GM04503 (cell line): ENCODE measurements around the gene ITGBL1.
A peak's percentile ranks its signal among the peaks of the same experiment; 100 is the strongest.

ENCODE experiments used
- DNase-seq: peaks from one replicate; pipeline ENCODE4 v3.0.0-alpha.2; 2012; ENCODE audit warnings: low read depth

Gene ITGBL1

DNA sequence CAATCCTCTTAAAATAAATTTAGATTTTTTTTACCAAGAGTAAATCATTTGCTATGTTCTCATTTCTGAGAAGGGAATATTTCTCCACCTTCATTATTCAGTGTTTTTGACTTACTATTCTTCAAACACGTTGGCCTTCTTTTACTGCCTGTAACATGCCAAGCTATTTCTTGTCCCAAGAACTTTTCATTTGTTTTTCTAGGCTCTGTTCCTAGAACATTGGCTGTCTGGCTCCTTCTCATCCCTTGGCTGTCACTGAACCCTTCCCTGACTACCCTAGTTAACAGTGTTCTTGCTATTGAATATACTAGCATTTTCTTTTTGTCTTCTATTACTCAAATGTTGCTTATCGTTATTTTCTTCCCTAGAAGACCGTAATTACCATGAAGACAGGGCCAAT is 248.1 kb downstream of the ITGBL1 start:
- DNase-seq = no peak

DNA sequence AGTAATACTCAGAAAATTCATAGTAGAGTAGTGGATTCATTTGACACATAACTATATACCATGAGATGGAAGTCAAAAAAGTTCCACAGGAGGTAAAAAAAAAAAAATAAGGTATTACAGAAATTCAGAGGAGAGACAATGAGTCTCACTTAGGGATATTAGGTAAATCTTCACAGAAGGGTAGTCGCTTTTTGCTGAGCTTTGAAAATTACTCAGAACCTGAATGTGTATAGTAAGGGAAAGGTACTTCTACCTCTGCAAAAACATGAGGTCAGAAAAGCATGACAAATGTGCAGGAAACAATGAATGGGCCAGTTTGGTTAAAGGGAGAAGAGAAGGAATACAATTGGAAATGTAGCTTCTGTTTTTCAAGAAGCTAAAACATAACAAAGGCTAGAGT is 250.6 kb downstream of the ITGBL1 start:
- DNase-seq = no peak

DNA sequence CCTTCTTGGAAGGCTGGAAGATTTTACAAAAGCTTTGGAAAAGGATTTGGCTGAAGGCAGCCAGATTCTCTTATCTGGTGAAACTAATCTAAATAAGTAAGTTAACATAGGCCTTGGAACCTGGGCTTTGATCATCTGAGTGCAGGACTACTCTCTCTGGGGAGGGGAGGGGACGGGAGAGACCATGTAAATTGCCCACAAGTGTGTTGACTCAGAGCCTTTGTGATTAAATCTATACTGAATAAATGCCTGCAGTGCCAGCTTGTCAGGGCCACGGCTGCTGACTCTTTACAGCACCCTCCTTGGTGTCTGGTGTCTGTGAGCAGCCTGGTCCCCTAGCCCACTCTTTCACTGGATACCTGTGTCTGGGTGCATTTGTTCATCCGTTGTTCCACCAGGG is 251.4 kb downstream of the ITGBL1 start:
- DNase-seq = no peak

DNA sequence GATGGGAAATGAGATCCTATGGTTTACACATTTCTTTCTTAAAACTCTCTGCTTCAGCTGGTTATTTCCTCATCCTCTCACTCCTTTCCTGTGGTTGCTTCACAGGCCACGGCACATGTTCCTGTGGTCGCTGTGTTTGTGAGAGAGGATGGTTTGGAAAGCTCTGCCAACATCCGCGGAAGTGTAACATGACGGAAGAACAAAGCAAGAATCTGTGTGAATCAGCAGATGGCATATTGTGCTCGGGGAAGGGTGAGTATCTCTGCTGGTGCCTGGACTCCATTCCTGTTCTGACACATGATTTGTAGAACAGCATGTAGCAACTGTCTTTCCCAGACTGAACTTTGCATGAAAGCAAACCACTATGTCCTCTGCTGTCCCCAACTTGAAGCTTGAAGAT is 254.2 kb downstream of the ITGBL1 start:
- DNase-seq = peak; percentile 94

DNA sequence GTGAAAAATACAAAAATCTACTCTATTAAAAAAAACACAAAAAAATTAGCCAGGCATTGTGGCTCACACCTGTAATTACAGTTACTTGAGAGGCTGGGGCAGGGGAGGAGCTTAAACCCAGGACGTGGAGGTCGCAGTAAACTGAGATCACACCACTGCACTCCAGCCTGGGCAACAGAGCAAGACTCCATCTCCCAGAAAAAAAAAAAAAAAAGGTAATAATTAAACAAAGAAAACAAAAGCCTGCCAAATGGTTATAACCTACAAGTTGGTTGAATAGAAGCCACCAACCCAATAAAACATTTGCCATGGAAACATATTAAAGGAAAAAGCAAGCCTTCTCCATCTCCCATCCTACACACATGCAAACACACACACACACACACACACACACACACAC is 255.2 kb downstream of the ITGBL1 start:
- DNase-seq = no peak

DNA sequence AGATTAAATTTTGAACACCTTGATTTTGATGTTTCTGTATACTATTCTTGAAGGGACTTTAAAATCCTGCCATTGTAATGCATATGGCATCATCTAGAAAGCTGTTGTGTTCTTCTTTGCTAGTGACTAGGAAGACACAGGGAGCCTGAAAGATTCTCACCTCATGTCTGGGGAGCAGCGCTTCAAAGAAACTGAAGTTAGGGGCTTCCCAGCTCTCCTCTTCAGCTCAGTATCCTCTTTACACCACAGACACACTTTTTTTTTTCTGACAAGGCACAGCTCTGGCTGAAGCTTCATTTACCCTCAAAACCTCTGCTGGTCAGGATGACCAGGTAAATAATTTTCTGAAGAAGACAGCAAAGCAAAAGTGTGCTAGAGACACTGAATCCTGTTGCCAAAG is 255.6 kb downstream of the ITGBL1 start:
- no peak for DNase-seq

DNA sequence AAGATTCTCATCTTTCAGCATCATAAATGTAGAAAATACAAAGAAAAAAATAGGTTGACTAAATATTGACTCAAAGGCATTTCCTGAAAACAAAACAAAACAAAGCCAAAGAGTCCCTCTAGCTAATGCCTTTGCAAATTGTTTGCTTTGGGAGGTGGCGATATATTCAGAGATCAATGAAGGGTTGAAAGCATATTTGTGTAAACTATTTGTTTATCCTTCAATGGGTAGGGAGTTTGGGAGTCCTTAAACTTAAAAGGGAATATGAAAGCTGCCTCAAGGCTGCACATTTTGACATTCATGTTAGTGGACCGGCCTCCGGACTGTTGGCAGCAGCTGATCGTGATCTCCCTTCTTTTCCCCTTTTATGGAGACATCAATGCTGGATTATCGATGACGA is 257.5 kb downstream of the ITGBL1 start:
- DNase-seq = no peak

DNA sequence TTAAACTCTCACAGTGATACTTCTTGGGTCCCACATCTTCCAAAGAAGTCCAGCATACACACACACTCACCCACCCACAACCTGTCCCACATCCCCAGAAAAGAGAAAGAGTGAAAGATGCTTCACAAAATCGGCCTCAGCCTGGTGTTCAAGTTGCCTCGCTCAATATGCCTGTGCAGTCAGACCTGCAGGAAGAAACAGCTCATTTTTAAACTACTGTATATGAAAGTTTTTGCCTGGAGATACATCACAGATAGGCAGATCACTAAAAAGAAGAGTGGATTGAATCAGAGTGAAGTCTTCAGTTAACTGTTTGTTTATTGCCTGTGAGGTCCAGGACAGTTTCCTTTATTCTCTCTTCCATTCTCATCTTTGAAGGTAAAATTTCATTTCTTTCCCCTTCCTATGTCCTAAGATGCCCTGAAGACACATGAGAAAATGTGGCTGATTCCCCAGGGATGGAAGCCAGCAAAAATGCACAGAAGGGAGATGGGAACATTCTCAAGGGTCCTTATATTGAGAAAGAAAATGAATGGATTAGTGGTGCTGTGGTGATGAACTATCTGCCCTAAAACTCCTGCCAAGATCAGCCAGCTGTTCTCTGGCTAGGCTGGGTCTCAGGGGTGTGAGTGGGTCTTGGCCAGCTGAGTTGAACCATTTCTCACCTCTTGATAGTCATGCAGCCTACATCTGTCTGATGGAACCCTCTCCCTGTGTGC is 259.0 kb downstream of the ITGBL1 start:
- DNase-seq = no peak

DNA sequence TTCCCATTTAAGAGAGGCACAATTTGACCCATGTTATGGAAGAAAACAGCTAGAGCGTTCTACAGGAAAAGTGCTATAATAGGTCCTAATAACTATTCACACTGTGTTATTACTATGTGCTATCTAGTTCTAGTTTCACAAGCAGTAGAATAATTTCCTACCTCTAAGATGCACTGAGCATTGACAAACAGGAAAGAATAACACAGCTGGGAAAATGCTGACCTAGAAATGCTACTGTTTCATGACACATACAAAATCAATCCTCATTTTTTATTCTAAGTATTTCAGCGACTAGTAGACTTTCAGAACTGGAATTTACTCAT is 259.5 kb downstream of the ITGBL1 start:
- DNase-seq = no peak

DNA sequence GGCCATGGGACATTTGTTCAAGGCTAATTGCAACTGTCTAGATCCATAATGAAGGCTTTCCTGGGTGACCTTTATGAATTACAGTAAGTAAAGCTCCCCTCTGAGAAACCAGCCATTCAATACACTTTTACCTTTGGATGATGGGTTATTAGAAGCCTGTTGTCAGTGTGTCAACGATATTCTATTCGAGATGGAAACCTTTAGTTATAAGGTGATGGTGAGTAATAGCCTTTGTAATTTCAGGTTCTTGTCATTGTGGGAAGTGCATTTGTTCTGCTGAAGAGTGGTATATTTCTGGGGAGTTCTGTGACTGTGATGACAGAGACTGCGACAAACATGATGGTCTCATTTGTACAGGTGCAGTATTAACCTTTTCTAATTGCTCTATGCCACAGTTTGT is 261.7 kb downstream of the ITGBL1 start:
- DNase-seq = no peak

DNA sequence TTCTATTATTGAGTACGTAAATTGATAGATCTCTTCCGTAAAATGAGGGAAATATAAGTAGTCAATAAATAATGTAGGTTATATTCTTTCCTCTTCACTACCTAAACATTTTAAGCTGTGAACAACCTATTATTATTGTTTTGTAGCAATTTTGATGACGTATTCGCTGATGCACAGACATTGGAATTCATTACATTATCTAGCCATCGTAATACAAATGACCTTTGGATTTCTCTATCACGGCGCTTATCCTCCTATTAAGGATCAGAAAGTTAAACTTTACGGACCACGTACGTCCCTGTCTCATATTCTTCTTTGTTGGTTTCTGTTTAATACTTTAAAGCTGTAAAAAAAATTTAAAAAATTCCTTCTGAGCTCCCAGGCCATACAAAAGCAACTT is 264.9 kb downstream of the ITGBL1 start:
- no peak for DNase-seq

DNA sequence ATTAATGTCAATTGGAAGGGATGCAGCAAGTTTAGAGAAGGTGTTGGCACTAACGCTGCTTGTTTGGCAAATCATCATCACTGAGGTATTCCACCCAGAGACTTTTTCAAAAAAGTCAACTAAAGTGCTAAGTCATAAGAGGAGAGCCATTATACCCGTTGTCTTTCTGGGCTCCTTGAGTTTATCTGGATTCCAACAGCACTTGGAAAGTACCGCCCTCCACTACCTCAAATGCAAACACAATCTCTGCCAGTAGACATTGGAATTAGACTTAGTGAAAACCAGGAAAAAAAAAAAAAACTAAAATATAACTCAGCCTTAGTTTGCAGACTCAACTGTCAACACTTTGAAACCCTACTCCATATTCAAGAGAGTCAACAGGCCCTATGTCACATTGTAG is 266.0 kb downstream of the ITGBL1 start:
- no peak for DNase-seq

DNA sequence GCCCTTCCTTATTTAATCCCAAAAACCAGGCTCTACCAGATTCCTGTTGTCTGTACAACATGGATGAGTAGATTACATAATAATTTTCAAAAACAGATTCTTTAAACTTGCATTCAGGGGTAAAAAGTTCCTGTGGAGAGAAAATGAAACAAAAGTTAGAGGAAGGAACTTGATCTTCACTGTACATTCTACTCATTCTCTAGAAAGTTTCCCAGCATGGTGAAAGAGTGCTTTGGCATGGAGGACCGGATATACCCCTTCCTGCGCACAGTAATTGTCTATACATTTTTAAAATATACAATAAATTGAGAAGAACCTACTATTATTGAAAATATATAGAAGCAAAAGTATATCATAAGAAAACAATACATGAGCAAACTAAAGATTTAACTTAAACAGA is 274.2 kb downstream of the ITGBL1 start:
- no peak for DNase-seq

DNA sequence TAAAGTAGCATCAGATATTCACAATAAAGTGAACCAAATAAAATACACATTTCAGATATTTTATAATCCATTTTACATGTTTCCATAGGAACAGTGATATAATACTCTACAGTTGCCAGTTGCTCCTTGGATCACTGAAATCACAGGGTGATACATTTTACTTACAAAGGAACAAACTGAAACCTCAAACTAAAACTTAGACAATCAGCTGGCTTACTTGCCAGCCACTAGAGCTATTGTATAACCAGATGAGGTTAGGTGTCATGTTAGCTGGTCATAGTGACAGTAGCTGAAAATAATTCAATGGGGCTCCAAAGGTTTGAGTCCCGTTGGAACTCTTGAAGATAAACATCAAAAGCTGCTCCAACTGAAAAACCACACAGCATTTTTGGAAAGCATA is 274.6 kb downstream of the ITGBL1 start:
- no peak for DNase-seq

DNA sequence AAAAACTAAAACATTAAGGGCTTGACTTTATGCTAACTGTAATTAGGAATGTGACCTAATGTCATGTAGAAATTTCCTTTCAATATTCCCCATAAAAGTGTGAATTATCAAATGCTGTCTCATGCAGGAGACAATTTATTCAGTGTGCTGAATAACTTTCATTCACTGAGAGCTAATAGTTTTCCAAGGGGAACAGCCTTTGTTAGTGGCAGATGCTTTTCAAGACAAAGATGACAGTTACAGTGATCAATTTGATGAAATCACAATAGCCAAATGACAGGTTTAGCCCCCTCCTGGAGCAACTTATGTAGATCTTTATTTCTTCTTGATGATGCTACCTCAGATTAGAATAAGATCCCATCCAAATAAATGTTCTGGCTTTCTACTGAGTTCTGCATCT is 275.5 kb downstream of the ITGBL1 start:
- no peak for DNase-seq

DNA sequence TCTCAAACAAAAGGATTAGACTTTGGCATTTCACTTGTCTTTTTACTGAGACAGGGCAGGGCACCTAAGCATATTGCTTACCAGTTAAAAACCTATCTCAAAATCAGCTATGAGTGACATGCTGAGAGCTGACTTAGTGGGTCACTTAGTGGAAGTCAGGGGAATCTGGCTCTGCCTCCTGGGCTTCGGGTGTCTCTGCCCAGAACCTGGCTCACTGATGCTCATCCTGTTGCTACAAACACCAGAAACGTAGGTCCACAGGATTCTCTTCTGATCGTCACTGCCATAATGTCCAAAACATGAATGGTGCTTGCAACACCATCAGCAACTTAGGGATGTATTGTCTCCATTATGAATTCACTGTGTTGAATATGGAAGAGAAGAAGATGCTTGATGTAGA is 276.1 kb downstream of the ITGBL1 start:
- DNase-seq = no peak

DNA sequence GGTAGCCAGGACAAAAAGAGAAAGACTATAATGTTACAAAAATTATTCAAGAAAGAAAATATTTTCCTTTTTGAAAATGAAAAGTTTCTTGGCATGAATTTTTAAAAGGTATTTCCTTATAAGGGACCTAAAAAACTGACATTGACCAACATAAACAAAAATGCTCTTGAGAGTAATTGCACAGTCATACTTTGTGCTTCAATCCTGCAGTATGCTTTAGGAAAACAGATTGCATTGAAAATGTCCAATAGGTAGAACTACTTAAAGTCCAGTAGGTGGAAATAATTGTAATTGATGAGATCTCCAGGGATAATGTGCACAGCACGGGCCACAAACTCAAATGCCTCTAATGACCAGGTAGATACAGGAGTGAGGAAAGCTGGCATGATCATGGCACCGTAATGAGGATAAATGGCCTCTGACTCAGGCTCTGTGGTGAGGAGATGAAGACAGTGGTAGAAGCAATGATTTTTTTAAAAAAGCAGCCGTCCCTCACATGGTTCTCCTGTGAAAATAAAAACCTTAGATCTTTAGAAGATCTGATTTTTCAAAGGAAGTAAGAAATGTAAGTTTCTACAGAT is 278.0 kb downstream of the ITGBL1 start:
- DNase-seq = no peak

DNA sequence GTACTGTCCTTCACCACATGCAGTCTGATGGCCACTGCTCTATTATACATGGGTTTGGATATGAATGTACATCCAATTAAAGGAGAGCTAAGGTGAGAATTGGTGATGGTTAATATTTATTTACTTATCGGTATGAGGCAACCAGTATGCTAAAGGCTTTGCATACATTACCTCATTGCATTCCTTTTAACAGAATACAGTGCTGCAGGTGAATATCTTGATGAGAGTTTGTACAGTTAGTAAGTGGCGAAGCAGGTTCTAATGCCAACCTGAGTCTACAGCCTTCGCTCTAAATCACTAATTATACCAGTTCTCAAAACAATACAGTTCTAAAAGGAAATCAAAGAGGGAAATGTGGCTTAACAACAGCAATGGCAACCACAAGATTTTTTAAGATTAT is 284.1 kb downstream of the ITGBL1 start:
- DNase-seq = no peak

DNA sequence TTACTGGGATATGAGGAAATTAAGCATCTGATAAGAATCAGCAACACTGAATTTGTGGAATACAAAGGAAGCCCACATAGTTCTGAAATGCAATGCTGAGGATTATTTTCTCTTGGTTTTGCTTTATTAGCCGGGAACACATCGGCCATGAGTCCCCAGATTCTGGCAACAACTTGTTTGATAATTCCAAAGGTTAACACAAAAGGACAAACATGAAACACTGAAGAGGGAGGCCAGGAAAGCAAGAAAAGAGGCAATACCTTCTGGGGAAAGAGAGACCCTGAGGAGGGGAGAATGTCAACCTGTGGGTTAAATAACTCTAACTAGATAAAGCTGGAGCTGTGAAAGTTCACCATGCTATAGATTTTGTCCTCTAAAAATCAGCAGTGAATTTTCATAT is 285.9 kb downstream of the ITGBL1 start:
- DNase-seq = no peak

DNA sequence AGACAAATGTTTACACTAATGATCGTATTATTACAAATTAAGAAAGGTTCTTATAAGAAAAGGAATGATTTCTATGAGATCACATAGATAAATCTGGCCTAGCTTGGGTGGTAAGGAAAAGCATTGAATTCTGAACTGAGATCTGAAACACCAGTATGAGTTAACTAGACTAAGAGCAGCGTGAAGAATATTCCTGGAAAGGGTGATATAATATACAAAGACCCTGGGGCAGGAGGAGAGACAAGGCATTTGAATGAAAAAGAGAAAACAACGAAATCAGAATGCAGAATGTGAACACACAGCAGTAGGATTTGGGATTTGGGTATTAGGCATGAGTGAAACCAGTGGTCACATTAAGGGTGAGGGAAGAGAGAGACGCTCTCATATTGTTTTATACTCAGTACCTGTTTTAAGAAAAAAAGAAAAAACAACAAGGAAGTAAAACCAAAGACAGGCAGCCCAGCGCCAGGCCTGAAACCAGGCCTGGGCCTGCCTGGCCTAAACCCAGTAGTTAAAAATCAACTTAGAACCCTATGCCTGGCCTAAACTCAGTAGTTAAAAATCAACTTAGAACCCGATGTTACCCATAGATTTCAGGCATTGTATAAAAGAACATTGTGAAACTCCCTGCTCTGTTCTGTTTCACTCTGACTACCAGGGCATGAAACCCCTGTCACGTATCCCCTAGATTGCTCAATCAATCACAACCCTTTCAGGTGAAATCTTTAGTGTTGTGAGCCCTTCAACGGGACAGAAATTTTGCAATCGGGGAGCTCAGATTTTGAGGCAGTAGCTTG is 287.1 kb downstream of the ITGBL1 start:
- DNase-seq = no peak

DNA sequence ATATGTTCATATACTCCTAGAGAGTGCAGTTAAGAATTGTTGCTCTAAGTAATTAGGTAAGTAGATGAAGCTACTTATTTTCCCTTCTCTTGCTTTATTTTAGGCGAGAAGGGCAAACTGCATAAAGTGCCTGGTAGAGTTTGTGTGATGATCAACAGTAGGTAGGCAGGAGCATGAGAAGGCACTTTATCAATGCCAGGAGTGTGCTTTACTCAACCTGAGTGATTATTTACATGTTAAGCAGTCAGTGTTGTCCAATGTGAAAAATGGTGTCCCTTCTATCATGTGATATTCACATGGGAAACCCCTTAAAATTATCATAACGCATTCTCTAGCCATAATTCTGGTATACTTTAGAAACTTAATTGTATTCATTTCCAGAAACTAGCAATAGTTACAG is 294.0 kb downstream of the ITGBL1 start:
- no peak for DNase-seq

DNA sequence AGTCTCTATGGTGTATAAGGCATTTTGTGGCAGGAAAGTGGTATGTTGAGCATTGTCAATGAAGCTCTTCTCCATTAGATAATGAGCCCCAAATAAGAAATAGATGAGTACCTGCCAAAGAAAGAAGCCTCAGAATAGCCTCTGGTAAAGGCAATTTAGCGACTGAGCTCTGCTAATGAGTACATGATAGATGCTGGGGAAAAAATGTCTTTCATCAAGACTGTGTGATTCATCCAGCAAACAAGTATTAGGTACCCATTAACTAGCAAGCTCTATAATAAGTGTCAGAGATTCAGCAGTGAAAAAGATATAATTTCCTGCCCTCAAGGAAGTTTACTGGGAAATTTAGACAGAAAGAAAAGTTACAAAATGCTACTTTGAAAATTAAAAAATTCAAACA is 294.6 kb downstream of the ITGBL1 start:
- no peak for DNase-seq

DNA sequence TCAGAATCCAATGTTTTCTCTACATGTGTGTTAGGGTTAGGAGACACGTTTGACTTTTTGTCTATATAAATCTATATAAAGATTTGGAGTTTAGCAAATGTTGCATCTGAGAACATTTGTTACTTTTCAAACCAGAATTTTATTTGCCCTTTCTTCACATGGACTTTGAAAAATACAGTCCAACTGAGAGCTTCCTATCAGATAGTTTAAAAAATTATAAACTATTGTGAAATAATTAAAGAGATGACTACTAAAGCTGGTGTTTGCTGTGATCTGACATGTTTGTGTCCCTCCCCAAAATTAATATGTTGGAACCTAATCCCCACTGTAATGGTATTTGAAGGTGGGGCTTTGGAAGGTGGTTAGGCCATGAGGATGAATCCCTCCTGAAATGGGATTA is 297.1 kb downstream of the ITGBL1 start:
- no peak for DNase-seq

DNA sequence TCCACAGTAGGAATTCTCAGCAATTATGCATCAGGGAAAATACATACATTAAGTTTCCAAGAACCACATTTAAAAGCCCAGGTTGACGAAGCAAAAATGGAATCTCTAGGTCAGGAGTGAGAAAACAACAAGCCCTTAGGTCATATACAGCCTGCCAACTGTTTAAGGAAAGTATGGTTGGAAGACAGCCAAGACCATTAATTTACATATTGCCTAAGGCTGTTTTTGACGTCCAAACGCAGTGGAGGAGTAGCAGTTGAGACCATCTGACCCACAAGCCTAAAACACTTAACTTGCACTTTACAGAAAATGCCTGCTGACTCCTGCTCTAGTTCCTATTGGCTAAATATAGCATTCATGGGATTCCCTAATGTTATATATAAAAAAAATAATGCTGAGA is 299.0 kb downstream of the ITGBL1 start:
- no peak for DNase-seq
